Measurements from ENCODE around the gene PITX1. TPM values are rescaled to one million over a fixed set of nuclear protein-coding genes. Genes with fewer than 3 reads are reported as not detected.

PITX1 gene
- total RNA-seq, 1 experiment from 2014 or later, result 31.0 TPM

- Histone ChIP-seq H3K4me2 (ENCODE audit: low read length) (no peak overlapping the region), H3K9me3 (ENCODE audit: control insufficient read depth in 1 of 2, insufficient read depth in 1 of 2, low read depth in 1 of 2, low read length in 2 of 2) (no peaks in the 10 kb centered on the region), H3K36me3 (ENCODE audit: control insufficient read depth in 1 of 2, insufficient read depth in 2 of 2, low read length in 2 of 2) (no peaks in the 10 kb centered on the region), H3K27ac (ENCODE audit: low read depth, low read length) (no peak overlapping the region), H3K27me3 (ENCODE audit: insufficient read depth, low read length) (no peaks in the 10 kb centered on the region), H3K9me2 (ENCODE audit: insufficient read depth) (no peaks in the 10 kb centered on the region), H3K9ac (ENCODE audit: low read length) (no peak overlapping the region), H3K4me1 (ENCODE audit: control insufficient read depth in 1 of 2, insufficient read depth in 2 of 2, low read length in 2 of 2) (peaks cover 0 to 8% of the 10 kb centered on the region in 2 experiments; a peak in 1 of 4 replicates), H3K4me3 (replicated peaks in 1 of 2; ENCODE audit: low read depth in 1 of 2, low read length in 2 of 2) (no peak overlapping the region), H2AFZ (ENCODE audit: low read depth, low read length, poor library complexity, severe bottlenecking) (no peak overlapping the region), H3K79me2 (ENCODE audit: insufficient read depth, low read length) (no peaks in the 10 kb centered on the region), H4K20me1 (ENCODE audit: insufficient read depth) (no peaks in the 10 kb centered on the region)
- ChIA-PET RAD21 (ENCODE audit: low non-redundant PET in 1 of 2, low total read pairs in 2 of 2, uncharacterized antibody in 2 of 2, unreplicated experiment in 2 of 2) (no interaction called here), CTCF (no interaction called here), POLR2A (no interaction called here)
- TF ChIP-seq POLR2A (IDR thresholded peaks at IDR 0.05; ENCODE audit: borderline replicate concordance, extremely low read depth, insufficient read depth, insufficient read length) (no peak), POLR2AphosphoS5 (IDR thresholded peaks at IDR 0.05; ENCODE audit: low read depth, low read length) (no peak), EGR1 (IDR thresholded peaks at IDR 0.05; ENCODE audit: low read depth) (no peak), EZH2phosphoT487 (IDR thresholded peaks at IDR 0.05; ENCODE audit: borderline replicate concordance) (no peak), TCF7L2 (IDR thresholded peaks at IDR 0.05; ENCODE audit: borderline replicate concordance, extremely low read depth, insufficient read depth, insufficient read length) (no peak), ATF3 (IDR thresholded peaks at IDR 0.05) (no peak), CBX3 (IDR thresholded peaks at IDR 0.05; ENCODE audit: low read depth) (no peak), YY1 (IDR thresholded peaks at IDR 0.05; ENCODE audit: extremely low read depth, insufficient replicate concordance, low read depth, low read length) (no peak), REST (IDR thresholded peaks at IDR 0.05; ENCODE audit: low read depth) (no peak), EZH2 (IDR thresholded peaks at IDR 0.05) (no peak), SRF (IDR thresholded peaks at IDR 0.05; ENCODE audit: low read depth) (no peak), CEBPB (IDR thresholded peaks at IDR 0.05; ENCODE audit: low read depth) (no peak), ZFX (IDR thresholded peaks at IDR 0.05) (no peak)
- ATAC-seq, result no peak
- intact Hi-C loops (cut with micrococcal nuclease), result no loop called here
- no peak for DNase-seq (ENCODE audit: low read depth, low spot score)
- BruUV-seq (replicated peaks), result no TSS peak
These were observed 13.3 kb upstream of the PITX1 start for GRCh38 chr5:135047347-135047695.
